MM.1S (cell line): Measurements from ENCODE around the gene EVA1A.

Experiments
- DNase-seq: peaks from one replicate; pipeline ENCODE4 v3.0.0-alpha.2; 2015
- H2AFZ ChIP-seq: fragments of 300-600 bp; sonication (generic); 2 replicates; pipeline ENCODE4 v1.6.0; 2016; ENCODE audit warnings: antibody characterized with exemption, low read length
- H3F3A ChIP-seq: fragments of 300-600 bp; sonication (generic); 2 replicates; pipeline ENCODE4 v1.6.1; 2016; ENCODE audit warnings: mild to moderate bottlenecking, antibody characterized with exemption, low read length, moderate library complexity, mixed read lengths; ENCODE audit not compliant: insufficient read depth
- H3K27ac ChIP-seq: fragments of 300-600 bp; sonication (generic); 2 replicates; pipeline ENCODE4 v1.5.1; 2016; ENCODE audit warnings: mild to moderate bottlenecking, low read length
- H3K27me3 ChIP-seq: fragments of 300-600 bp; sonication (generic); replicated peaks from 2 replicates; pipeline ENCODE4 v1.6.0; 2016; ENCODE audit warnings: low read length; ENCODE audit not compliant: insufficient read depth
- H3K36me3 ChIP-seq: fragments of 300-600 bp; sonication (generic); replicated peaks from 2 replicates; pipeline ENCODE4 v1.6.1; 2016; ENCODE audit warnings: mild to moderate bottlenecking, low read length, mixed read lengths; ENCODE audit not compliant: insufficient read depth
- H3K4me1 ChIP-seq: fragments of 300-600 bp; sonication (generic); 2 replicates; pipeline ENCODE4 v1.6.1; 2016; ENCODE audit warnings: low read length, mixed read lengths
- H3K4me2 ChIP-seq: fragments of 300-600 bp; sonication (generic); 2 replicates; pipeline ENCODE4 v1.6.0; 2016; ENCODE audit warnings: low read depth, low read length
- H3K4me3 ChIP-seq: fragments of 300-600 bp; sonication (generic); 2 replicates; pipeline ENCODE4 v1.5.1; 2016; ENCODE audit warnings: low read length, mixed read lengths
- H3K79me2 ChIP-seq: fragments of 300-600 bp; sonication (generic); 2 replicates; pipeline ENCODE4 v1.6.1; 2016; ENCODE audit warnings: mixed run types, low read length, mixed read lengths
- H3K9ac ChIP-seq: fragments of 300-600 bp; sonication (generic); 2 replicates; pipeline ENCODE4 v1.6.1; 2016; ENCODE audit warnings: low read length, mixed read lengths
- H3K9me2 ChIP-seq: fragments of 300-600 bp; sonication (generic); replicated peaks from 2 replicates; pipeline ENCODE4 v1.6.1; 2016; ENCODE audit warnings: mild to moderate bottlenecking, low read length, mixed read lengths; ENCODE audit not compliant: insufficient read depth
- H3K9me3 ChIP-seq: fragments of 300-600 bp; sonication (generic); replicated peaks from 2 replicates; pipeline ENCODE4 v1.6.1; 2016; ENCODE audit warnings: mild to moderate bottlenecking, low read length, mixed read lengths; ENCODE audit not compliant: insufficient read depth
- H4K20me1 ChIP-seq: fragments of 300-600 bp; sonication (generic); 2 replicates; pipeline ENCODE4 v1.6.1; 2016; ENCODE audit warnings: mild to moderate bottlenecking, low read length, moderate library complexity, mixed read lengths; ENCODE audit not compliant: insufficient read depth
- CTCF ChIP-seq: fragments of 300-600 bp; sonication (generic); IDR thresholded peaks from 2 replicates; pipeline ENCODE4 v1.5.1; 2016; ENCODE audit warnings: antibody characterized with exemption, low read length, mixed read lengths
- EZH2 ChIP-seq: fragments of 300-600 bp; sonication (generic); optimal IDR thresholded peaks from 2 replicates; pipeline ENCODE3; 2017; ENCODE audit warnings: low read depth, mild to moderate bottlenecking, antibody characterized with exemption, low read length, mixed read lengths
- EZH2phosphoT487 ChIP-seq: fragments of 300-600 bp; sonication (generic); IDR thresholded peaks from 2 replicates; pipeline ENCODE4 v1.6.1; 2018; ENCODE audit warnings: antibody characterized with exemption, low read length

EVA1A gene

GRCh38 chr2:75527676-75528075 is 33.1 kb downstream of the EVA1A start:
- Histone ChIP-seq H3K4me1 (no peaks in the 10 kb centered on the region), H3F3A (no peaks in the 10 kb centered on the region), H3K4me2 (no peak overlapping the region), H3K9me3 (no peaks in the 10 kb centered on the region), H4K20me1 (no peaks in the 10 kb centered on the region), H2AFZ (no peak overlapping the region), H3K9me2 (no peaks in the 10 kb centered on the region), H3K9ac (no peak overlapping the region), H3K4me3 (no peak overlapping the region), H3K79me2 (no peaks in the 10 kb centered on the region), H3K27ac (no peak overlapping the region), H3K27me3 (no peaks in the 10 kb centered on the region), H3K36me3 (no peaks in the 10 kb centered on the region)
- TF ChIP-seq EZH2phosphoT487: no peak
- no peak for DNase-seq

GRCh38 chr2:75526842-75527241 is 33.9 kb downstream of the EVA1A start:
- H3K4me2 ChIP-seq: no peak overlapping the region
- no peak overlapping the region for H2AFZ ChIP-seq
- H3K9ac ChIP-seq: no peak overlapping the region
- no peaks in the 10 kb centered on the region for H3K27me3 ChIP-seq
- no peak overlapping the region for H3K4me3 ChIP-seq
- H3K79me2 ChIP-seq: no peaks in the 10 kb centered on the region
- no peaks in the 10 kb centered on the region for H3K9me3 ChIP-seq
- H3K4me1 ChIP-seq: no peaks in the 10 kb centered on the region
- TF ChIP-seq EZH2phosphoT487 (no peak), EZH2 (no peak), CTCF (no peak)
- no peaks in the 10 kb centered on the region for H4K20me1 ChIP-seq
- no peak for DNase-seq
- H3F3A ChIP-seq: no peaks in the 10 kb centered on the region
- no peaks in the 10 kb centered on the region for H3K9me2 ChIP-seq
- no peaks in the 10 kb centered on the region for H3K36me3 ChIP-seq
- no peak overlapping the region for H3K27ac ChIP-seq

- H3K4me3 ChIP-seq: no peak overlapping the region
- H3K9ac ChIP-seq: no peak overlapping the region
- no peaks in the 10 kb centered on the region for H3K79me2 ChIP-seq
- no peak for DNase-seq
- H3K9me2 ChIP-seq: no peaks in the 10 kb centered on the region
- H3K36me3 ChIP-seq: no peaks in the 10 kb centered on the region
- no peaks in the 10 kb centered on the region for H3F3A ChIP-seq
- no peaks in the 10 kb centered on the region for H4K20me1 ChIP-seq
- no peak overlapping the region for H3K27ac ChIP-seq
- H3K27me3 ChIP-seq: no peaks in the 10 kb centered on the region
- no peaks in the 10 kb centered on the region for H3K9me3 ChIP-seq
- H2AFZ ChIP-seq: no peak overlapping the region
- no peaks in the 10 kb centered on the region for H3K4me1 ChIP-seq
- H3K4me2 ChIP-seq: no peak overlapping the region
- TF ChIP-seq EZH2phosphoT487 (no peak), EZH2 (no peak), CTCF (no peak)
These were observed 35.1 kb downstream of the EVA1A start for GRCh38 chr2:75525434-75526310.
